ENCODE measurements around the gene ARL8B. TPM values are rescaled to one million over a fixed set of nuclear protein-coding genes. Genes with fewer than 3 reads are reported as not detected.

Gene ARL8B
- total and polyA plus RNA-seq, 9 of the 15 experiments (the other 6 are each of a cell fraction or from before 2014, with no cell fraction given) = 28.5 to 99.4 (median 77.2) TPM

- TF ChIP-seq ARHGAP35 (IDR thresholded peaks at IDR 0.05; ENCODE audit: partially characterized antibody) (no peak), HDAC1 (IDR thresholded peaks at IDR 0.05) (peak in 1 of 2 experiments; percentile 45; a peak in 1 of 4 replicates), DNMT1 (IDR thresholded peaks at IDR 0.05) (no peak), ZNF655 (CRISPR knock-in tag; IDR thresholded peaks at IDR 0.05) (no peak), KDM1A (IDR thresholded peaks at IDR 0.05) (peak; percentile 62 to 81), KAT7 (CRISPR knock-in tag; IDR thresholded peaks at IDR 0.05; ENCODE audit: borderline replicate concordance) (no peak), CHCHD3 (CRISPR knock-in tag; IDR thresholded peaks at IDR 0.05) (no peak), ATF7 (IDR thresholded peaks at IDR 0.05) (peak; percentile 42; the same call in 1 of the 2 replicates), TEAD4 (IDR thresholded peaks at IDR 0.05; ENCODE audit: low read length) (peak; percentile 34; the same call in 1 of the 2 replicates), TEAD4 (CRISPR knock-in tag; IDR thresholded peaks at IDR 0.05; ENCODE audit: borderline replicate concordance) (no peak), ATF3 (IDR thresholded peaks at IDR 0.05) (peak; percentile 62), ATF3 (CRISPR knock-in tag; conservative IDR thresholded peaks at IDR 0.05) (no peak), RBM34 (IDR thresholded peaks at IDR 0.05; ENCODE audit: borderline replicate concordance, insufficient read depth, low read length) (no peak), ARID1B (IDR thresholded peaks at IDR 0.05) (peak; percentile 67), MTA1 (IDR thresholded peaks at IDR 0.05; ENCODE audit: borderline replicate concordance) (0 out of 2 replicates have a peak, but pooled peaks have one; percentile 54), CBX3 (IDR thresholded peaks at IDR 0.05; ENCODE audit: borderline replicate concordance in 1 of 2, low read length in 2 of 2) (no peak; a peak in 1 of 3 replicates), POLR2A (conservative IDR thresholded peaks at IDR 0.05) (0 out of 2 replicates have a peak, but pooled peaks have one; percentile 1), ZNF830 (CRISPR knock-in tag; IDR thresholded peaks at IDR 0.05) (no peak), TAL1 (IDR thresholded peaks at IDR 0.05) (peak; percentile 35), CTBP1 (IDR thresholded peaks at IDR 0.05; ENCODE audit: borderline replicate concordance) (0 out of 2 replicates have a peak, but pooled peaks have one; percentile 25)
- TF ChIP-seq, protein P1, sequence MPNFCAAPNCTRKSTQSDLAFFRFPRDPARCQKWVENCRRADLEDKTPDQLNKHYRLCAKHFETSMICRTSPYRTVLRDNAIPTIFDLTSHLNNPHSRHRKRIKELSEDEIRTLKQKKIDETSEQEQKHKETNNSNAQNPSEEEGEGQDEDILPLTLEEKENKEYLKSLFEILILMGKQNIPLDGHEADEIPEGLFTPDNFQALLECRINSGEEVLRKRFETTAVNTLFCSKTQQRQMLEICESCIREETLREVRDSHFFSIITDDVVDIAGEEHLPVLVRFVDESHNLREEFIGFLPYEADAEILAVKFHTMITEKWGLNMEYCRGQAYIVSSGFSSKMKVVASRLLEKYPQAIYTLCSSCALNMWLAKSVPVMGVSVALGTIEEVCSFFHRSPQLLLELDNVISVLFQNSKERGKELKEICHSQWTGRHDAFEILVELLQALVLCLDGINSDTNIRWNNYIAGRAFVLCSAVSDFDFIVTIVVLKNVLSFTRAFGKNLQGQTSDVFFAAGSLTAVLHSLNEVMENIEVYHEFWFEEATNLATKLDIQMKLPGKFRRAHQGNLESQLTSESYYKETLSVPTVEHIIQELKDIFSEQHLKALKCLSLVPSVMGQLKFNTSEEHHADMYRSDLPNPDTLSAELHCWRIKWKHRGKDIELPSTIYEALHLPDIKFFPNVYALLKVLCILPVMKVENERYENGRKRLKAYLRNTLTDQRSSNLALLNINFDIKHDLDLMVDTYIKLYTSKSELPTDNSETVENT (CRISPR knock-in tag; IDR thresholded peaks at IDR 0.05) = no peak
- TF ChIP-seq, protein P2, sequence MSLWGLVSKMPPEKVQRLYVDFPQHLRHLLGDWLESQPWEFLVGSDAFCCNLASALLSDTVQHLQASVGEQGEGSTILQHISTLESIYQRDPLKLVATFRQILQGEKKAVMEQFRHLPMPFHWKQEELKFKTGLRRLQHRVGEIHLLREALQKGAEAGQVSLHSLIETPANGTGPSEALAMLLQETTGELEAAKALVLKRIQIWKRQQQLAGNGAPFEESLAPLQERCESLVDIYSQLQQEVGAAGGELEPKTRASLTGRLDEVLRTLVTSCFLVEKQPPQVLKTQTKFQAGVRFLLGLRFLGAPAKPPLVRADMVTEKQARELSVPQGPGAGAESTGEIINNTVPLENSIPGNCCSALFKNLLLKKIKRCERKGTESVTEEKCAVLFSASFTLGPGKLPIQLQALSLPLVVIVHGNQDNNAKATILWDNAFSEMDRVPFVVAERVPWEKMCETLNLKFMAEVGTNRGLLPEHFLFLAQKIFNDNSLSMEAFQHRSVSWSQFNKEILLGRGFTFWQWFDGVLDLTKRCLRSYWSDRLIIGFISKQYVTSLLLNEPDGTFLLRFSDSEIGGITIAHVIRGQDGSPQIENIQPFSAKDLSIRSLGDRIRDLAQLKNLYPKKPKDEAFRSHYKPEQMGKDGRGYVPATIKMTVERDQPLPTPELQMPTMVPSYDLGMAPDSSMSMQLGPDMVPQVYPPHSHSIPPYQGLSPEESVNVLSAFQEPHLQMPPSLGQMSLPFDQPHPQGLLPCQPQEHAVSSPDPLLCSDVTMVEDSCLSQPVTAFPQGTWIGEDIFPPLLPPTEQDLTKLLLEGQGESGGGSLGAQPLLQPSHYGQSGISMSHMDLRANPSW (CRISPR knock-in tag; IDR thresholded peaks at IDR 0.05) = no peak
Measured at GRCh38 chr3:5185093-5185673, 63.1 kb downstream of the ARL8B start (continued).

All from K562 (cell line).